Colonic mucosa (tissue), 4 donors: Measurements from ENCODE around the gene PRKAG2. TPM values are rescaled to one million over a fixed set of nuclear protein-coding genes. Genes with fewer than 3 reads are reported as not detected.

Experiments
- DNase-seq: peaks from one replicate; pipeline ENCODE4 v3.0.0-alpha.2; 2020
- H3K27ac ChIP-seq: fragments of 200-600 bp; one replicate; pipeline ENCODE4 v1.8.0; 2021
- H3K27me3 ChIP-seq: fragments of 200-600 bp; one replicate; pipeline ENCODE4 v1.8.0; 2021
- H3K36me3 ChIP-seq: fragments of 200-600 bp; one replicate; pipeline ENCODE4 v1.8.0; 2021
- H3K4me1 ChIP-seq: fragments of 200-600 bp; one replicate; pipeline ENCODE4 v1.8.0; 2021; ENCODE audit warnings: mild to moderate bottlenecking
- H3K4me3 ChIP-seq: fragments of 200-600 bp; one replicate; pipeline ENCODE4 v1.8.0; 2021
- H3K9ac ChIP-seq, 2 donors: one replicate each; pipeline ENCODE4 v1.7.0; 2013; ENCODE audit warnings: control low read depth in 2 of 2, low read depth in 2 of 2, low read length in 2 of 2
- H3K9me3 ChIP-seq: fragments of 200-600 bp; one replicate; pipeline ENCODE4 v1.8.0; 2021
- CTCF ChIP-seq: fragments of 200-600 bp; IDR thresholded peaks from one replicate; pipeline ENCODE4 v1.8.0; 2022; ENCODE audit warnings: antibody characterized with exemption, mild to moderate bottlenecking
- intact Hi-C: fragments of 100-400 bp; cut with DNase I; formaldehyde crosslinking; loops from one replicate; pipeline ENCODE4 v1.14.1; 2022
- total RNA-seq, 2 donors: library from RNA; stranded (reverse); fragmentation: NEBNext Ultra II Directional in 1 of 2; extraction: Animal tissue kit (Norgen Biotek cat#: 25700) in 1 of 2; gene quantifications; one replicate each; pipeline ENCODE4 v1.2.1, GENCODE V29; 2021
- donor health status: healthy.
- donor health status: DM: no; HTN: no; CAD: no.
- donor health status: DM: no; HTN: no; CAD: no.

The PRKAG2 gene
- total RNA-seq, 2 donors from 2014 or later: 36.3 to 42.0 TPM

GRCh38 chr7:151923097-151923876 is 46.4 kb upstream of the PRKAG2 start:
- intact Hi-C loops: no loop called here
- Histone ChIP-seq H3K4me1 (peaks cover 33% of the 10 kb centered on the region), H3K27me3 (no peaks in the 10 kb centered on the region), H3K27ac (no peak overlapping the region), H3K36me3 (no peaks in the 10 kb centered on the region), H3K9me3 (no peaks in the 10 kb centered on the region), H3K9ac (peak overlapping the region in 1 of 2 donors; percentile 54), H3K4me3 (no peak overlapping the region)
- no peak for TF ChIP-seq CTCF
- DNase-seq: no peak

- peaks cover 36% of the 10 kb centered on the region for H3K4me1 ChIP-seq
- intact Hi-C loops: no loop called here
- no peak for DNase-seq
Observed at GRCh38 chr7:151921451-151921850, 44.5 kb upstream of the PRKAG2 start.

GRCh38 chr7:151920488-151920887 is 43.6 kb upstream of the PRKAG2 start:
- no peaks in the 10 kb centered on the region for H3K36me3 ChIP-seq
- intact Hi-C loops: no loop called here

More at GRCh38 chr7:151921451-151921850, 44.5 kb upstream of the PRKAG2 start:
- Histone ChIP-seq H3K36me3 (no peaks in the 10 kb centered on the region), H3K9ac (no peak overlapping the region), H3K27me3 (no peaks in the 10 kb centered on the region), H3K9me3 (no peaks in the 10 kb centered on the region), H3K4me3 (no peak overlapping the region), H3K27ac (no peak overlapping the region)
- TF ChIP-seq CTCF: no peak

GRCh38 chr7:151919595-151919994 is 42.7 kb upstream of the PRKAG2 start:
- H3K4me3 ChIP-seq: no peak overlapping the region
- DNase-seq: no peak
- no peaks in the 10 kb centered on the region for H3K36me3 ChIP-seq
- H3K27me3 ChIP-seq: no peaks in the 10 kb centered on the region
- no peak overlapping the region for H3K9ac ChIP-seq
- intact Hi-C loops: no loop called here
- TF ChIP-seq CTCF: no peak
- H3K9me3 ChIP-seq: no peaks in the 10 kb centered on the region
- peaks cover 33% of the 10 kb centered on the region for H3K4me1 ChIP-seq
- peak overlapping the region; percentile 58 for H3K27ac ChIP-seq

More at GRCh38 chr7:151920488-151920887, 43.6 kb upstream of the PRKAG2 start:
- H3K4me1 ChIP-seq: peaks cover 36% of the 10 kb centered on the region
- TF ChIP-seq CTCF: no peak
- H3K27ac ChIP-seq: no peak overlapping the region
- no peak overlapping the region for H3K9ac ChIP-seq
- H3K27me3 ChIP-seq: no peaks in the 10 kb centered on the region
- H3K9me3 ChIP-seq: no peaks in the 10 kb centered on the region
- no peak overlapping the region for H3K4me3 ChIP-seq
- no peak for DNase-seq

GRCh38 chr7:151918510-151918843 is 41.6 kb upstream of the PRKAG2 start:
- peaks cover 22% of the 10 kb centered on the region for H3K4me1 ChIP-seq
- H3K9me3 ChIP-seq: peaks cover 5% of the 10 kb centered on the region
- no peaks in the 10 kb centered on the region for H3K36me3 ChIP-seq
- no peak overlapping the region for H3K4me3 ChIP-seq
- peak overlapping the region in 1 of 2 donors; percentile 12 for H3K9ac ChIP-seq
- intact Hi-C loops: no loop called here
- no peak for TF ChIP-seq CTCF
- peak overlapping the region; percentile 58 for H3K27ac ChIP-seq
- H3K27me3 ChIP-seq: no peaks in the 10 kb centered on the region
- DNase-seq: no peak
